Liver (tissue), 9 donors: ENCODE data around the gene BCL3. TPM values are rescaled to one million over a fixed set of nuclear protein-coding genes. Genes with fewer than 3 reads are reported as not detected.

Experiments
- DNase-seq: peaks from one replicate; pipeline ENCODE4 v3.0.0-alpha.2; 2017; ENCODE audit warnings: low spot score
- H3K27ac ChIP-seq, 2 donors: one replicate each; pipeline ENCODE4 v1.7.0; 2013; ENCODE audit warnings: inconsistent platforms in 2 of 2, low read length in 2 of 2, control low read depth in 1 of 2, low read depth in 1 of 2, mild to moderate bottlenecking in 1 of 2
- H3K27me3 ChIP-seq, 4 donors: one replicate each; pipeline versions ENCODE4 v1.6.1 to v1.7.0; 2013; ENCODE audit warnings: low read length in 3 of 4, inconsistent platforms in 1 of 4, mild to moderate bottlenecking in 1 of 4, moderate library complexity in 1 of 4; ENCODE audit not compliant: control insufficient read depth in 4 of 4, insufficient read depth in 4 of 4
- H3K36me3 ChIP-seq, 4 donors: one replicate each; pipeline versions ENCODE4 v1.6.1 to v1.7.0; 2013; ENCODE audit warnings: low read length in 3 of 4, mild to moderate bottlenecking in 3 of 4, low read depth in 1 of 4, moderate library complexity in 1 of 4; ENCODE audit not compliant: control insufficient read depth in 4 of 4, insufficient read depth in 3 of 4
- H3K4me1 ChIP-seq, 4 donors: one replicate each; pipeline versions ENCODE4 v1.6.1 to v1.7.0; 2013; ENCODE audit warnings: low read length in 3 of 4, mild to moderate bottlenecking in 3 of 4, moderate library complexity in 1 of 4; ENCODE audit not compliant: control insufficient read depth in 4 of 4, insufficient read depth in 4 of 4
- H3K4me3 ChIP-seq, 3 donors: one replicate each; pipeline versions ENCODE4 v1.6.1 to v1.7.0; 2013; ENCODE audit warnings: low read length in 3 of 3, control low read depth in 1 of 3, low read depth in 1 of 3, mild to moderate bottlenecking in 1 of 3
- H3K9ac ChIP-seq, 2 donors: one replicate each; pipeline ENCODE4 v1.7.0; 2013; ENCODE audit warnings: low read length in 2 of 2, mild to moderate bottlenecking in 2 of 2, moderate library complexity in 2 of 2, control low read depth in 1 of 2, low read depth in 1 of 2
- H3K9me3 ChIP-seq, 4 donors: one replicate each; pipeline versions ENCODE4 v1.6.1 to v1.7.0; 2013; ENCODE audit warnings: low read length in 3 of 4; ENCODE audit not compliant: control insufficient read depth in 4 of 4
- ATF3 ChIP-seq: IDR thresholded peaks from 2 replicates; pipeline ENCODE4 v1.6.1; 2016; ENCODE audit warnings: antibody characterized with exemption
- EGR1 ChIP-seq, 2 donors: IDR thresholded peaks; 2 replicates each; pipeline ENCODE4 v1.6.1; 2016 to 2018; ENCODE audit warnings: antibody characterized with exemption in 2 of 2, low read depth in 2 of 2
- FOXA1 ChIP-seq: IDR thresholded peaks from 2 replicates; pipeline ENCODE4 v1.6.1; 2016; ENCODE audit warnings: antibody characterized with exemption
- FOXA2 ChIP-seq: IDR thresholded peaks from 2 replicates; pipeline ENCODE4 v1.6.1; 2016; ENCODE audit warnings: antibody characterized with exemption
- GABPA ChIP-seq, 2 donors: IDR thresholded peaks in 1 of 2; conservative IDR thresholded peaks in 1 of 2; 2 replicates each; pipeline ENCODE4 v1.6.1; 2016; ENCODE audit warnings: antibody characterized with exemption in 2 of 2, mild to moderate bottlenecking in 1 of 2, moderate library complexity in 1 of 2
- HNF4A ChIP-seq, 2 donors: conservative IDR thresholded peaks; 2 replicates each; pipeline ENCODE4 v1.6.1; 2016; ENCODE audit warnings: antibody characterized with exemption in 2 of 2, mild to moderate bottlenecking in 2 of 2
- HNF4G ChIP-seq: IDR thresholded peaks from 2 replicates; pipeline ENCODE4 v1.6.1; 2016; ENCODE audit warnings: antibody characterized with exemption
- JUND ChIP-seq, 2 donors: IDR thresholded peaks; 2 replicates each; pipeline ENCODE4 v1.6.1; 2016; ENCODE audit warnings: antibody characterized with exemption in 2 of 2
- MAX ChIP-seq: IDR thresholded peaks from 2 replicates; pipeline ENCODE4 v1.6.1; 2016; ENCODE audit warnings: antibody characterized with exemption
- NR2F2 ChIP-seq: IDR thresholded peaks from 2 replicates; pipeline ENCODE4 v1.6.1; 2016; ENCODE audit warnings: antibody characterized with exemption
- RAD21 ChIP-seq, 2 donors: IDR thresholded peaks; 2 replicates each; pipeline ENCODE4 v1.6.1; 2016; ENCODE audit warnings: antibody characterized with exemption in 2 of 2, mild to moderate bottlenecking in 2 of 2
- REST ChIP-seq: IDR thresholded peaks from 2 replicates; pipeline ENCODE4 v1.6.1; 2016; ENCODE audit warnings: antibody characterized with exemption, mild to moderate bottlenecking
- RXRA ChIP-seq, 2 donors: IDR thresholded peaks; 2 replicates each; pipeline ENCODE4 v1.6.1; 2017 to 2018; ENCODE audit warnings: antibody characterized with exemption in 2 of 2, mild to moderate bottlenecking in 1 of 2
- SP1 ChIP-seq: IDR thresholded peaks from 2 replicates; pipeline ENCODE4 v1.6.1; 2018; ENCODE audit warnings: antibody characterized with exemption, mild to moderate bottlenecking
- TAF1 ChIP-seq: conservative IDR thresholded peaks from 2 replicates; pipeline ENCODE4 v1.6.1; 2016; ENCODE audit warnings: antibody characterized with exemption, mild to moderate bottlenecking
- YY1 ChIP-seq: IDR thresholded peaks from 2 replicates; pipeline ENCODE4 v1.6.1; 2016; ENCODE audit warnings: antibody characterized with exemption, mild to moderate bottlenecking
- WGBS: extraction: QIAGEN DNeasy Blood & Tissue Kit; methylation state at CpG from one replicate; pipeline ENCODE4 v1.1.7; 2013; 5-methylcytosine and 5-hydroxymethylcytosine counted together
- polyA plus RNA-seq, 2 donors: library from polyadenylated mRNA; stranded (reverse) in 1 of 2; unstranded in 1 of 2; fragments of 200-250 nt in 1 of 2; fragments of >200 nt in 1 of 2; fragmentation: Nextera tagmentation in 1 of 2; extraction: Ambion mirVana in 1 of 2; gene quantifications; one replicate each; pipeline versions ENCODE4 v1.2.1 to v1.2.3, GENCODE V29; 2013 to 2015
- total RNA-seq, 2 donors: library from RNA; depleted of rRNA; stranded (reverse); fragments of >200 nt; gene quantifications; one replicate each; pipeline ENCODE4 v1.2.3, GENCODE V29; 2014
- TF ChIP-seq, protein P1 (sequence below): IDR thresholded peaks from 2 replicates; pipeline ENCODE4 v1.6.1; 2016; ENCODE audit warnings: antibody characterized with exemption
- TF ChIP-seq, protein P2 (sequence below): fragments of 150-350 bp; IDR thresholded peaks from 2 replicates; pipeline ENCODE4 v1.5.1; 2017; ENCODE audit warnings: improper control_type of control experiment, low read depth, low read length; ENCODE audit not compliant: missing input control
- donor health status: healthy.
- donor health status: healthy.
- donor health status: healthy.
- donor health status: healthy.
- donor health status: healthy.

Gene BCL3
- total and polyA plus RNA-seq, 4 donors: 4.5 to 63.6 (median 19.7) TPM

GRCh38 chr19:44718441-44719261, 29.9 kb upstream of the BCL3 start (continued):
- peak; percentile 24 for TF ChIP-seq REST
- TF ChIP-seq JUND (IDR thresholded peaks at IDR 0.05): no peak
- TF ChIP-seq YY1: peak; percentile 60
- TF ChIP-seq, protein P1, sequence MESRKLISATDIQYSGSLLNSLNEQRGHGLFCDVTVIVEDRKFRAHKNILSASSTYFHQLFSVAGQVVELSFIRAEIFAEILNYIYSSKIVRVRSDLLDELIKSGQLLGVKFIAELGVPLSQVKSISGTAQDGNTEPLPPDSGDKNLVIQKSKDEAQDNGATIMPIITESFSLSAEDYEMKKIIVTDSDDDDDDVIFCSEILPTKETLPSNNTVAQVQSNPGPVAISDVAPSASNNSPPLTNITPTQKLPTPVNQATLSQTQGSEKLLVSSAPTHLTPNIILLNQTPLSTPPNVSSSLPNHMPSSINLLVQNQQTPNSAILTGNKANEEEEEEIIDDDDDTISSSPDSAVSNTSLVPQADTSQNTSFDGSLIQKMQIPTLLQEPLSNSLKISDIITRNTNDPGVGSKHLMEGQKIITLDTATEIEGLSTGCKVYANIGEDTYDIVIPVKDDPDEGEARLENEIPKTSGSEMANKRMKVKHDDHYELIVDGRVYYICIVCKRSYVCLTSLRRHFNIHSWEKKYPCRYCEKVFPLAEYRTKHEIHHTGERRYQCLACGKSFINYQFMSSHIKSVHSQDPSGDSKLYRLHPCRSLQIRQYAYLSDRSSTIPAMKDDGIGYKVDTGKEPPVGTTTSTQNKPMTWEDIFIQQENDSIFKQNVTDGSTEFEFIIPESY: no peak

DNA sequence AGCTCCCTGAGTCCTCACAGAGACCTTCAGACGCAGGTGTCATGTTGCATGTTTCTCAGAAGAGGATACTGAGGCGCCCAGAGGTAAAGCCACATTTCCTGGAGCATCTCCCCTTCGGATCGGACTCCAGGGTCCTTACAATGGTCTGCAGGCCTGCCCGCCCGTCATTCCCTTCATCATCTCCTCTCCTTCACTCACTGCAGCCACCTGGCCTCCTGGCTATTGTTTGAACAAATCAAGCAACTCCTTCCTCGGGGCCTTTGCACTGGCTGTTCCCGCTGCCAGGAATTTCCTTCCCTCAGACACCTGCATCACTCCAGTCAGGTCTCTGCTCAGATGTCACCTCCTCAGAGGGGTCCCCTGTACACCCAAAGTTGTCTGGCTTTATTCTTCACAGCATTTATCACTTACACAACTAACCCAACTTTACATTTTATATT, 29.2 kb upstream of the BCL3 start:
- TF ChIP-seq JUND (IDR thresholded peaks at IDR 0.05): no peak
- no peak for TF ChIP-seq SP1
- no peak for TF ChIP-seq HNF4A (conservative IDR thresholded peaks at IDR 0.05)
- no peak for TF ChIP-seq TAF1
- TF ChIP-seq NR2F2: no peak
- no peak for TF ChIP-seq RAD21 (IDR thresholded peaks at IDR 0.05)
- TF ChIP-seq RXRA (IDR thresholded peaks at IDR 0.05): no peak
- no peak for TF ChIP-seq EGR1 (IDR thresholded peaks at IDR 0.05; ENCODE audit: low read depth in 2 of 2)
- TF ChIP-seq, protein P2, sequence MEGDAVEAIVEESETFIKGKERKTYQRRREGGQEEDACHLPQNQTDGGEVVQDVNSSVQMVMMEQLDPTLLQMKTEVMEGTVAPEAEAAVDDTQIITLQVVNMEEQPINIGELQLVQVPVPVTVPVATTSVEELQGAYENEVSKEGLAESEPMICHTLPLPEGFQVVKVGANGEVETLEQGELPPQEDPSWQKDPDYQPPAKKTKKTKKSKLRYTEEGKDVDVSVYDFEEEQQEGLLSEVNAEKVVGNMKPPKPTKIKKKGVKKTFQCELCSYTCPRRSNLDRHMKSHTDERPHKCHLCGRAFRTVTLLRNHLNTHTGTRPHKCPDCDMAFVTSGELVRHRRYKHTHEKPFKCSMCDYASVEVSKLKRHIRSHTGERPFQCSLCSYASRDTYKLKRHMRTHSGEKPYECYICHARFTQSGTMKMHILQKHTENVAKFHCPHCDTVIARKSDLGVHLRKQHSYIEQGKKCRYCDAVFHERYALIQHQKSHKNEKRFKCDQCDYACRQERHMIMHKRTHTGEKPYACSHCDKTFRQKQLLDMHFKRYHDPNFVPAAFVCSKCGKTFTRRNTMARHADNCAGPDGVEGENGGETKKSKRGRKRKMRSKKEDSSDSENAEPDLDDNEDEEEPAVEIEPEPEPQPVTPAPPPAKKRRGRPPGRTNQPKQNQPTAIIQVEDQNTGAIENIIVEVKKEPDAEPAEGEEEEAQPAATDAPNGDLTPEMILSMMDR: no peak
- TF ChIP-seq FOXA1: no peak
- TF ChIP-seq MAX: no peak
- TF ChIP-seq ATF3: no peak
- no peak for TF ChIP-seq FOXA2
- TF ChIP-seq HNF4G: no peak
- TF ChIP-seq, protein P1: no peak
- TF ChIP-seq YY1: no peak
- TF ChIP-seq GABPA (IDR thresholded peaks at IDR 0.05 in 1 of 2, conservative IDR thresholded peaks at IDR 0.05 in 1 of 2): no peak
- no peak for TF ChIP-seq REST
- Histone ChIP-seq H3K36me3 (peaks cover 0 to 6% (median 3%) of the 10 kb centered on the region in 4 donors), H3K27ac (peak overlapping the region in 1 of 2 donors; percentile 58), H3K9me3 (peaks cover 0 to 3% (median 0%) of the 10 kb centered on the region in 4 donors), H3K27me3 (no peaks in the 10 kb centered on the region), H3K4me3 (no peak overlapping the region), H3K9ac (no peak overlapping the region), H3K4me1 (peaks cover 6 to 48% (median 38%) of the 10 kb centered on the region in 4 donors)
- WGBS: 68% methylated on average over 8 of the region's 8 CpGs
- no peak for DNase-seq
